ENCODE measurements around the gene OSBPL6. TPM values are rescaled to one million over a fixed set of nuclear protein-coding genes. Genes with fewer than 3 reads are reported as not detected.

Gene OSBPL6
- total and polyA plus RNA-seq, 2 of the 13 experiments (the other 11 are each of a cell fraction or from before 2014, with no cell fraction given), result 0.03 to 0.11 TPM

DNA sequence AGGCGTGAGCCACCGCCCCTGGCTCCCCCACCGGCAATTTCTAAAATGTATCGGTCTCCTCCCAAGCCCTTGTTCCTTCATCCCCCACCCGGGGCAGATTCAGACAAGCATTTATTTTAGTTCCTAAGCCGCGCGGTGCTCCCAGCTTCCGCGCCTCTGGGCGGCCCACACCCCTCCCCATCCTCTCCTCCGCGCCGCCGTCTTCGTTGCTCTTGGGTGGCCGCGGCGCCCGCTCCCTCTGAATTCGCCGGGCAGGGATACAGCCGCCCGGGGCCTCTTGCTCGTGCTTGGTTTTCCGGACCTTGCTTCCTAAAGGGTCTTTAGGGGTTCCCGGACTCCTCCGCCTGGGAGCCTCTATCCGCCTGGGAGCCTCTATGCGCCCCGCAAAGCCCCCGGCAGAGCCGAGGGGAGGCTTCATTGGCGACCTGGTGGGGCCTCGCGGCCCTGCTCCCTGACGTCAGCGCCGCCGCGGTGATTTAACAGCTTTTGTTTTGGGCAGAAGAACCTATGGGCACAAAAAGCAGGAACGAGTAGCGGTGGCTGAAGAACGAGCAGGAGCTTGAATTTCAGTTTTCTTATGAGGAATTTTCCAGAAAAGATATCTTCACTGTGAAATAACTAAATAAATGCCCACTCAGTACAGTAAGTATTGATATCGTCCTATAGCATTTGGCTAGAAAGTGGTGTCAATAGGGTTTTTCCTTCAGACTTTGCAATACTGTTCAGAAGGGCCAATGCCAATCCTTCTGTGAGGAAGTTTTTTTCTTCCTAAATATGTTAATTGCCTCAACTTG lies 219.4 kb downstream of the OSBPL6 start (continued):
- TF ChIP-seq, protein P1, sequence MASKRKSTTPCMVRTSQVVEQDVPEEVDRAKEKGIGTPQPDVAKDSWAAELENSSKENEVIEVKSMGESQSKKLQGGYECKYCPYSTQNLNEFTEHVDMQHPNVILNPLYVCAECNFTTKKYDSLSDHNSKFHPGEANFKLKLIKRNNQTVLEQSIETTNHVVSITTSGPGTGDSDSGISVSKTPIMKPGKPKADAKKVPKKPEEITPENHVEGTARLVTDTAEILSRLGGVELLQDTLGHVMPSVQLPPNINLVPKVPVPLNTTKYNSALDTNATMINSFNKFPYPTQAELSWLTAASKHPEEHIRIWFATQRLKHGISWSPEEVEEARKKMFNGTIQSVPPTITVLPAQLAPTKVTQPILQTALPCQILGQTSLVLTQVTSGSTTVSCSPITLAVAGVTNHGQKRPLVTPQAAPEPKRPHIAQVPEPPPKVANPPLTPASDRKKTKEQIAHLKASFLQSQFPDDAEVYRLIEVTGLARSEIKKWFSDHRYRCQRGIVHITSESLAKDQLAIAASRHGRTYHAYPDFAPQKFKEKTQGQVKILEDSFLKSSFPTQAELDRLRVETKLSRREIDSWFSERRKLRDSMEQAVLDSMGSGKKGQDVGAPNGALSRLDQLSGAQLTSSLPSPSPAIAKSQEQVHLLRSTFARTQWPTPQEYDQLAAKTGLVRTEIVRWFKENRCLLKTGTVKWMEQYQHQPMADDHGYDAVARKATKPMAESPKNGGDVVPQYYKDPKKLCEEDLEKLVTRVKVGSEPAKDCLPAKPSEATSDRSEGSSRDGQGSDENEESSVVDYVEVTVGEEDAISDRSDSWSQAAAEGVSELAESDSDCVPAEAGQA (IDR thresholded peaks at IDR 0.05; ENCODE audit: low read depth), result peak; percentile 48; the same call in 1 of the 2 replicates
- TF ChIP-seq, protein P1 (CRISPR knock-in tag; IDR thresholded peaks at IDR 0.05; ENCODE audit: borderline replicate concordance), result no peak
- TF ChIP-seq CREM (IDR thresholded peaks at IDR 0.05), result peak; percentile 56
- TF ChIP-seq CREM (CRISPR knock-in tag; IDR thresholded peaks at IDR 0.05), result no peak
- peak; percentile 81; the same call in 1 of the 2 replicates for TF ChIP-seq ARID2 (CRISPR knock-in tag; IDR thresholded peaks at IDR 0.05; ENCODE audit: borderline replicate concordance)
- TF ChIP-seq, protein P2, sequence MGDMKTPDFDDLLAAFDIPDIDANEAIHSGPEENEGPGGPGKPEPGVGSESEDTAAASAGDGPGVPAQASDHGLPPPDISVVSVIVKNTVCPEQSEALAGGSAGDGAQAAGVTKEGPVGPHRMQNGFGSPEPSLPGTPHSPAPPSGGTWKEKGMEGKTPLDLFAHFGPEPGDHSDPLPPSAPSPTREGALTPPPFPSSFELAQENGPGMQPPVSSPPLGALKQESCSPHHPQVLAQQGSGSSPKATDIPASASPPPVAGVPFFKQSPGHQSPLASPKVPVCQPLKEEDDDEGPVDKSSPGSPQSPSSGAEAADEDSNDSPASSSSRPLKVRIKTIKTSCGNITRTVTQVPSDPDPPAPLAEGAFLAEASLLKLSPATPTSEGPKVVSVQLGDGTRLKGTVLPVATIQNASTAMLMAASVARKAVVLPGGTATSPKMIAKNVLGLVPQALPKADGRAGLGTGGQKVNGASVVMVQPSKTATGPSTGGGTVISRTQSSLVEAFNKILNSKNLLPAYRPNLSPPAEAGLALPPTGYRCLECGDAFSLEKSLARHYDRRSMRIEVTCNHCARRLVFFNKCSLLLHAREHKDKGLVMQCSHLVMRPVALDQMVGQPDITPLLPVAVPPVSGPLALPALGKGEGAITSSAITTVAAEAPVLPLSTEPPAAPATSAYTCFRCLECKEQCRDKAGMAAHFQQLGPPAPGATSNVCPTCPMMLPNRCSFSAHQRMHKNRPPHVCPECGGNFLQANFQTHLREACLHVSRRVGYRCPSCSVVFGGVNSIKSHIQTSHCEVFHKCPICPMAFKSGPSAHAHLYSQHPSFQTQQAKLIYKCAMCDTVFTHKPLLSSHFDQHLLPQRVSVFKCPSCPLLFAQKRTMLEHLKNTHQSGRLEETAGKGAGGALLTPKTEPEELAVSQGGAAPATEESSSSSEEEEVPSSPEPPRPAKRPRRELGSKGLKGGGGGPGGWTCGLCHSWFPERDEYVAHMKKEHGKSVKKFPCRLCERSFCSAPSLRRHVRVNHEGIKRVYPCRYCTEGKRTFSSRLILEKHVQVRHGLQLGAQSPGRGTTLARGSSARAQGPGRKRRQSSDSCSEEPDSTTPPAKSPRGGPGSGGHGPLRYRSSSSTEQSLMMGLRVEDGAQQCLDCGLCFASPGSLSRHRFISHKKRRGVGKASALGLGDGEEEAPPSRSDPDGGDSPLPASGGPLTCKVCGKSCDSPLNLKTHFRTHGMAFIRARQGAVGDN (CRISPR knock-in tag; IDR thresholded peaks at IDR 0.05), result peak; percentile 82
- TF ChIP-seq, protein P3, sequence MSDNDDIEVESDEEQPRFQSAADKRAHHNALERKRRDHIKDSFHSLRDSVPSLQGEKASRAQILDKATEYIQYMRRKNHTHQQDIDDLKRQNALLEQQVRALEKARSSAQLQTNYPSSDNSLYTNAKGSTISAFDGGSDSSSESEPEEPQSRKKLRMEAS (IDR thresholded peaks at IDR 0.05), result peak; percentile 47; the same call in 1 of the 2 replicates
- no peak for TF ChIP-seq JUND (CRISPR knock-in tag; IDR thresholded peaks at IDR 0.05)
- TF ChIP-seq, protein P4, sequence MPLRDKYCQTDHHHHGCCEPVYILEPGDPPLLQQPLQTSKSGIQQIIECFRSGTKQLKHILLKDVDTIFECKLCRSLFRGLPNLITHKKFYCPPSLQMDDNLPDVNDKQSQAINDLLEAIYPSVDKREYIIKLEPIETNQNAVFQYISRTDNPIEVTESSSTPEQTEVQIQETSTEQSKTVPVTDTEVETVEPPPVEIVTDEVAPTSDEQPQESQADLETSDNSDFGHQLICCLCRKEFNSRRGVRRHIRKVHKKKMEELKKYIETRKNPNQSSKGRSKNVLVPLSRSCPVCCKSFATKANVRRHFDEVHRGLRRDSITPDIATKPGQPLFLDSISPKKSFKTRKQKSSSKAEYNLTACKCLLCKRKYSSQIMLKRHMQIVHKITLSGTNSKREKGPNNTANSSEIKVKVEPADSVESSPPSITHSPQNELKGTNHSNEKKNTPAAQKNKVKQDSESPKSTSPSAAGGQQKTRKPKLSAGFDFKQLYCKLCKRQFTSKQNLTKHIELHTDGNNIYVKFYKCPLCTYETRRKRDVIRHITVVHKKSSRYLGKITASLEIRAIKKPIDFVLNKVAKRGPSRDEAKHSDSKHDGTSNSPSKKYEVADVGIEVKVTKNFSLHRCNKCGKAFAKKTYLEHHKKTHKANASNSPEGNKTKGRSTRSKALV (CRISPR knock-in tag; IDR thresholded peaks at IDR 0.05), result no peak
- no peak for TF ChIP-seq KLF13 (CRISPR knock-in tag; IDR thresholded peaks at IDR 0.05)
- TF ChIP-seq, protein P5, sequence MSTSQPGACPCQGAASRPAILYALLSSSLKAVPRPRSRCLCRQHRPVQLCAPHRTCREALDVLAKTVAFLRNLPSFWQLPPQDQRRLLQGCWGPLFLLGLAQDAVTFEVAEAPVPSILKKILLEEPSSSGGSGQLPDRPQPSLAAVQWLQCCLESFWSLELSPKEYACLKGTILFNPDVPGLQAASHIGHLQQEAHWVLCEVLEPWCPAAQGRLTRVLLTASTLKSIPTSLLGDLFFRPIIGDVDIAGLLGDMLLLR (CRISPR knock-in tag; IDR thresholded peaks at IDR 0.05), result peak; percentile 67; the same call in 1 of the 2 replicates
- TF ChIP-seq ZNF274 (CRISPR knock-in tag; IDR thresholded peaks at IDR 0.05), result peak; percentile 71; the same call in 1 of the 2 replicates
- 0 out of 2 replicates have a peak, but pooled peaks have one; percentile 35 for TF ChIP-seq ZNF703 (CRISPR knock-in tag; IDR thresholded peaks at IDR 0.05; ENCODE audit: borderline replicate concordance)
